ENCODE data around the gene DNAH1. TPM values are rescaled to one million over a fixed set of nuclear protein-coding genes. Genes with fewer than 3 reads are reported as not detected.

DNAH1 gene
- total RNA-seq, 1 experiment from 2014 or later = 3.3 TPM

- no peak for DNase-seq (ENCODE audit: extremely low read depth, low read depth)
Observed at GRCh38 chr3:52431459-52432223, 115.5 kb downstream of the DNAH1 start.

- no peak for DNase-seq (ENCODE audit: extremely low read depth, low read depth)
Observed at GRCh38 chr3:52432225-52432624, 116.1 kb downstream of the DNAH1 start.

- no peak for DNase-seq (ENCODE audit: extremely low read depth, low read depth)
Observed at GRCh38 chr3:52432691-52433141, 116.6 kb downstream of the DNAH1 start.

- DNase-seq (ENCODE audit: extremely low read depth, low read depth) = no peak
Observed at GRCh38 chr3:52433328-52433995, 117.3 kb downstream of the DNAH1 start.

GRCh38 chr3:52433996-52434479 lies 117.9 kb downstream of the DNAH1 start:
- DNase-seq (ENCODE audit: extremely low read depth, low read depth) = no peak

- DNase-seq (ENCODE audit: extremely low read depth, low read depth) = no peak
Observed at GRCh38 chr3:52434491-52435115, 118.5 kb downstream of the DNAH1 start.

- no peak for DNase-seq (ENCODE audit: extremely low read depth, low read depth)
Observed at GRCh38 chr3:52435246-52436101, 119.4 kb downstream of the DNAH1 start.

GRCh38 chr3:52436500-52437149 lies 120.5 kb downstream of the DNAH1 start:
- DNase-seq (ENCODE audit: extremely low read depth, low read depth) = no peak

GRCh38 chr3:52437326-52438103 lies 121.4 kb downstream of the DNAH1 start:
- DNase-seq (ENCODE audit: extremely low read depth, low read depth) = no peak

GRCh38 chr3:52438104-52438376 lies 121.9 kb downstream of the DNAH1 start:
- DNase-seq (ENCODE audit: extremely low read depth, low read depth) = no peak

- no peak for DNase-seq (ENCODE audit: extremely low read depth, low read depth)
Observed at GRCh38 chr3:52438579-52439425, 122.7 kb downstream of the DNAH1 start.

GRCh38 chr3:52439426-52440248 lies 123.5 kb downstream of the DNAH1 start:
- DNase-seq (ENCODE audit: extremely low read depth, low read depth) = no peak

GRCh38 chr3:52440249-52440551 lies 124.1 kb downstream of the DNAH1 start:
- DNase-seq (ENCODE audit: extremely low read depth, low read depth) = no peak

- no peak for DNase-seq (ENCODE audit: extremely low read depth, low read depth)
Observed at GRCh38 chr3:52440671-52441070, 124.6 kb downstream of the DNAH1 start.

GRCh38 chr3:52441091-52441771 lies 125.1 kb downstream of the DNAH1 start:
- no peak for DNase-seq (ENCODE audit: extremely low read depth, low read depth)

GRCh38 chr3:52441772-52442332 lies 125.7 kb downstream of the DNAH1 start:
- DNase-seq (ENCODE audit: extremely low read depth, low read depth) = no peak
